GM13977 (cell line): ENCODE data around the gene TNK2.

Experiments used
- DNase-seq: peaks from one replicate; pipeline ENCODE4 v3.0.0; 2012; ENCODE audit warnings: low spot score
- CTCF ChIP-seq: IDR thresholded peaks from 2 replicates; pipeline ENCODE4 v1.5.1; 2012; ENCODE audit warnings: mild to moderate bottlenecking, control low read depth; ENCODE audit not compliant: insufficient read depth; ENCODE audit errors: extremely low read depth, missing control alignments
- in situ Hi-C: fragments of 300-500 bp; cut with MboI; formaldehyde crosslinking; loops from one replicate; pipeline ENCODE4 v1.12.0; 2022; ENCODE audit warnings: low sequenced_read_pairs, low pct_unique_long_range_greater_than_20kb, mixed read lengths, inconsistent platforms; ENCODE audit not compliant: unreplicated experiment

The TNK2 gene

GRCh38 chr3:195882002-195882441 is 26.3 kb downstream of the TNK2 start:
- no peak for DNase-seq
- in situ Hi-C loops = no loop called here
- no peak for TF ChIP-seq CTCF

DNA sequence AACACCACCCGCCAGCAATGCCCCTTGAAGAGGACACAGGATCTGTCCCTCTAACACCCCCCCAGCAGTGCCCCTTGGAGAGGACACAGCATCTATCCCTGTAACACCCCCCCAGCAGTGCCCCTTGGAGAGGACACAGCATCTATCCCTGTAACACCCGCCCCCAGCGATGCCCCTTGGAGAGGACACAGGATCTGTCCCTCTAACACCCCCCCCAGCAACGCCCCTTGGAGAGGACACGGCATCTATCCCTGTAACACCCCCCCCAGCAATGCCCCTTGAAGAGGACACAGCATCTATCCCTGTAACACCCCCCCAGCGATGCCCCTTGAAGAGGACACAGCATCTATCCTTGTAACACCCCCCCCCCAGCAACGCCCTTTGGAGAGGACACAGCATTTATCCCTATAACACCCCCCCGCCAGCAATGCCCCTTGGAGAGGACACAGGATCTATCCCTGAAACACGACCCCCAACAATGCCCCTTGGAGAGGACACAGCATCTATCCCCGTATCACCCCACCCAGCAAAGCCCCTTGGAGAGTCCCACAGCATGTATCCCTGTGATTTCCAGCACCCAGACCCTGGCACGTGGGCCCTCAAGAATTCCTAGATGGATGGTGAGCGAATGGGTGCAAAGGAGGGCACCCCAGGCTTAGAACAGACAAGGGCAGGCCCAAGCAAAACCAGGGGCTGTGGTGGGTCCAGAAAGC is 26.9 kb downstream of the TNK2 start:
- TF ChIP-seq CTCF = no peak
- DNase-seq = no peak
- in situ Hi-C loops = no loop called here

GRCh38 chr3:195880037-195880431 is 28.3 kb downstream of the TNK2 start:
- in situ Hi-C loops = no loop called here
- no peak for TF ChIP-seq CTCF
- no peak for DNase-seq

GRCh38 chr3:195879416-195880036 is 28.8 kb downstream of the TNK2 start:
- no peak for TF ChIP-seq CTCF
- in situ Hi-C loops = no loop called here
- no peak for DNase-seq

DNA sequence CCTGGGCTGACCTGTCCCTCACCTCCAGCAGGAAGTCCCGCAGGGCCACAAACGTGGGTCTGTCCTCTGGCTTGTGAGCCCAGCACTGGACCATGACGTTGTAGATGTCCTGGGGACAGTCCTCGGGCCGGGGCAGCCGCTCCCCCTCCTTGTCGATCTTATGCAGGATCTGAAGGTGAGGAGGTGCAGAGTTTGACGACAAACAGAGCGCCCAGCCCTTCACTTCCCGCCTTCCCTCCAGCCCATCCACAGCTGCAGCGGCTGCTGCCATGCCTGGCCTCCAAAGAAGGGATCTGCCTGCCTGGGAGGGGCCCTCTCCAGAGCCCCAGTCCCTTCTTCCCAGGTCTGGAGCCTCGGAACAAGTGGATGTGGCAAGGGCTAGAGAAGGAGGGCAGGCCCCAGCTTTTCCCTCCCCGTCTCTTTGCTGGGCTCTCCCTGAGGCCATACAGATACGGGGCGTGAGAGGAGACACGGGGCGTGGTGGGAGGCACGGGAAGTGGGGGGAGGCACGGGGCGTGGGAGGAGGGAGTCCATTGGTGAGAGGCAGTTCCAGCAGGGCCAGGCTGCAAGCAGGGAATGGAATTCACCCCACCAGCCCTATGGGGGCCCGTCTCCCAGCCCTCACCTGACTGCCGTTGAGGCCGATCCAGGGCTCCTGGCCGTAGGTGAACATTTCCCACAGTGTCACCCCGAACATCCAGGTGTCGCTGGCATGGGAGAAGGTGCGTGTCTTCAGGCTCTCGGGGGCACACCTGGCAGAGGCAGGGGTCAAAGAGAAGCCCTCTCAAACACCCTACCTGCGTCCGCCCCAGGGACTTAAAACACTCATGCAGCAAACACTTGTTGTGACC is 29.7 kb downstream of the TNK2 start:
- DNase-seq = no peak
- in situ Hi-C loops = no loop called here
- TF ChIP-seq CTCF = no peak

- no peak for TF ChIP-seq CTCF
- in situ Hi-C loops = no loop called here
- no peak for DNase-seq
Observed at GRCh38 chr3:195877767-195878423, 30.5 kb downstream of the TNK2 start.
